HFF-Myc (cell line): ENCODE measurements around the gene CDK19.

ENCODE experiments used
- DNase-seq: peaks from one replicate; pipeline ENCODE4 v3.0.0-alpha.2; 2011; ENCODE audit warnings: low read depth; ENCODE audit errors: extremely low read depth
- H3K4me3 ChIP-seq: replicated peaks from 2 replicates; pipeline ENCODE4 v1.5.1; 2011; ENCODE audit warnings: low read depth, mild to moderate bottlenecking, control low read depth, low read length
- TF ChIP-seq, protein P1 (sequence below): IDR thresholded peaks from 2 replicates; pipeline ENCODE4 v1.5.1; 2012; ENCODE audit warnings: mild to moderate bottlenecking, low read depth, low read length, control low read depth; ENCODE audit errors: missing control alignments

The CDK19 gene

DNA sequence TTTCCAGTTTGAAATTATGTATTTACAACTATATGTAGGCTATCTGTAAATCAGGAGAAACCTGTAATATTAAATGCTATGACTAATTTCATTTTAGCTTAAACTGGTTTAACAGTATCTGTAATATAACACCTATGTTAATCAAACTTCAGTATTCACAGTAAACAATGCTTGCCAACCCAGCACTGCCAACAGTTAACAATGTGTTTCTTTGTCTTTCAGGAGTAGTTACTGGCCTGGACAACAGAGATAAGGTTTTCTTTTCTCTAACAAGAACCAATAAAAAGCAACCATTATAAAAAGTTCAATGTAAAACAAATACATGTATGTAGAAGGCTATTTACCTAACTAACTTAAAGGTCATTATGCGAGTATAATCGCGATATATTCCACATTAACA, 158.8 kb downstream of the CDK19 start:
- no peak overlapping the region for H3K4me3 ChIP-seq
- no peak for DNase-seq
- TF ChIP-seq, protein P1, sequence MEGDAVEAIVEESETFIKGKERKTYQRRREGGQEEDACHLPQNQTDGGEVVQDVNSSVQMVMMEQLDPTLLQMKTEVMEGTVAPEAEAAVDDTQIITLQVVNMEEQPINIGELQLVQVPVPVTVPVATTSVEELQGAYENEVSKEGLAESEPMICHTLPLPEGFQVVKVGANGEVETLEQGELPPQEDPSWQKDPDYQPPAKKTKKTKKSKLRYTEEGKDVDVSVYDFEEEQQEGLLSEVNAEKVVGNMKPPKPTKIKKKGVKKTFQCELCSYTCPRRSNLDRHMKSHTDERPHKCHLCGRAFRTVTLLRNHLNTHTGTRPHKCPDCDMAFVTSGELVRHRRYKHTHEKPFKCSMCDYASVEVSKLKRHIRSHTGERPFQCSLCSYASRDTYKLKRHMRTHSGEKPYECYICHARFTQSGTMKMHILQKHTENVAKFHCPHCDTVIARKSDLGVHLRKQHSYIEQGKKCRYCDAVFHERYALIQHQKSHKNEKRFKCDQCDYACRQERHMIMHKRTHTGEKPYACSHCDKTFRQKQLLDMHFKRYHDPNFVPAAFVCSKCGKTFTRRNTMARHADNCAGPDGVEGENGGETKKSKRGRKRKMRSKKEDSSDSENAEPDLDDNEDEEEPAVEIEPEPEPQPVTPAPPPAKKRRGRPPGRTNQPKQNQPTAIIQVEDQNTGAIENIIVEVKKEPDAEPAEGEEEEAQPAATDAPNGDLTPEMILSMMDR, result no peak

DNA sequence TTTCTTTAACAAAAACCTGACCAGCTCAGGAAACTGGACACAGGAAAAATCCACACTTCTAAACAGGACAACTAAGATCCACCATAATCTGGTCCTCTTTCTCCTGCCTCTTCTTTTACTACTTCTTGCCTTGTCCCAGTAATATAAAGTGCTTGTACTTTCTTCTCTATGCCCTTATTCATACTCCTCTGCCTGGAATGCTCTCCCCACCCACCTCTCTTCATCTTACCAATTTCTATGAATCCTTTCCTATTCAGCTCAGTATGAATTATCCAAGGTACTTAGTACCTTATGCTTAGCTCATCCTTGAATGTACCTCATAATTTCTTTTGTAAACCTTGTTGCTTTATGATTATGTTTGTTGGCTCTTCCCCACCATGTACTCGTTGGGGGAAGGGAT, 159.4 kb downstream of the CDK19 start:
- no peak for DNase-seq
- TF ChIP-seq, protein P1, result no peak
- H3K4me3 ChIP-seq, result no peak overlapping the region

DNA sequence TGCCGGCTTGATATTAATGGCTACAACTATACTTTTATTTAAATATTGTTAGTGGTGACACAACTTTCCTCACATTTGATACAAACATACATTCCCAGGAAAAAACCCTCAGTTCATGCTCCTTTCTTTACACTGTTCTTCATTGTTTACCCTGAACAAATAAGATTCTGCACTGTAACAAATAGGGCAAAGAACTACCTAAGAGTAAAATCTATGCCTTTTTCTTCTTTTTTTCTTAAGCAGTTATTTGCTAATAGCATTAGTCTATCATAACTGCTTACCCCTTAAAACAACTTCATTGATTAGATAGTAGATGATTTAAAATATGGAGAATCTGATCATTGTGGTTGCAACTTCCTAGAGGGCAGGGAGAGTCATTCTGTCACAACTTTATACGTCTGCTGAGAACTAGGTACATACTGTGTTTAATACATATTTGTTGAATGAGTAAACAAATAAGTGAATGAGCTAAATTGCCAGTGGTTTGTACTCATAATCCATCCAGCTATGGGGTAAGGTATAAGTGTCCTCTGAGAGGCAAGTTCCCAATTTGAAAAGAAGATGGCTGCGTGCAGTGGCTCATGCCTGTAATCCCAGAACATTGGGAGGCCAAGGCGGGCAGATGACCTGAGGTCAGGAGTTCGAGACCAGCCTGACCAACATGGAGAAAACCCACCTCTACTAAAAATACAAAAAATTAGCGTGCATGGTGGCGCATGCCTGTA, 161.0 kb downstream of the CDK19 start:
- TF ChIP-seq, protein P1, result no peak
- DNase-seq, result no peak
- no peak overlapping the region for H3K4me3 ChIP-seq

DNA sequence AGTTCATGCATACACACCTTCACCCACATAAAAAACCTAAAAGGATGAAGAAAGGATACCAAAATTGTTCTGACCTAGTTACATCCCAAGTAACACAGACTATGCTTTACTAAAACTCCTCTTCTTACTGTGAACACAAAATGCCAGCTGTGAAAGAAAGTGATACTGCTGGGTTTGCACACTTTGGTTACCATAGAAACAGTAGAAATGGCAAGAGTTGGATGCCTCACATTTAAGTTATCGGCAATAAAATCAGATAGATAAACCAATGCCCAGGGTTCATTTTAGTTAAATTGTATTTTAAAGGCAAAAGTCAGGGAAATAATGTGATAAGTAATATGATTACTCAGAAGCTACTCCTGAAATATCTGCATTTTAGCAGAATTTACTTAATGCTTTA, 161.9 kb downstream of the CDK19 start:
- TF ChIP-seq, protein P1, result no peak
- H3K4me3 ChIP-seq, result no peak overlapping the region
- DNase-seq, result no peak

DNA sequence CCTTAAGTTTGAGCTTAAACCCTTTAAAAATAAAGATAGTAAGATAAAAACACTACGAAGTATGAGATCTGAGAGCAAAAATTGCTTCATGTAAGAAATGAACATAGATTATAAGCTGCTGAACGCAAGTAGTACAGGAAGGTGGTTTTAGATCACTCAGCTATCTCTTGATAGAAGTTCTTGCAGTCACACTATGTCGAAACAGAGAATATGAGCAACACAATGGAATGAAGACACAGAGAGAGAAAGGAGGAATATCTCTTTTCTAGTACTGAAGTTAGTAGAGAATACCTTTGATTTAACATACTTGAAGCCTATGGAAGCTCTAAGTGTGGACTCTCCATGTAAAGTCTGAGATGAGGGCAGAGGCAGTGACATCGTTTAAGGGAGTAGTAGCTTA, 162.7 kb downstream of the CDK19 start:
- no peak for DNase-seq
- no peak overlapping the region for H3K4me3 ChIP-seq
- TF ChIP-seq, protein P1, result no peak

DNA sequence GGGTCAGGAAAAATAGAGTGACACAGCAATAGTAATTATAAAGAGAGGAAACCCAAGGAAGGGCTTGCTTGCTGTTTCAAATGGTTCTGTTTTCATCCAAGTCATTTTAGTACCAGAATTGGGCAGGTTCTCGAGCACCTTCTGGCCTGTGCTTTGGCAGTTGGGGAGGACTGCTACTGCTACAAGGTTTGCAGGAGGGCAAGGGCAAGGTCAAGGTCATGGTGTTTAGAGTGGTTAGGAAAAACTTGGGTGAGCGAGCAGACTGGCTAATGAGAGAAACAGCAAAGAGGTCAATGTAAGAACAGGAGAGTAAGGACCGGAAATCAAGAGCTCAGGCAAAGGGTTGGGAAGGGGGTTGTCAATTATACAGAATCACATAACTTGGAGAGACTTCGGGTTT, 164.5 kb downstream of the CDK19 start:
- no peak overlapping the region for H3K4me3 ChIP-seq
- no peak for DNase-seq
- TF ChIP-seq, protein P1, result no peak

DNA sequence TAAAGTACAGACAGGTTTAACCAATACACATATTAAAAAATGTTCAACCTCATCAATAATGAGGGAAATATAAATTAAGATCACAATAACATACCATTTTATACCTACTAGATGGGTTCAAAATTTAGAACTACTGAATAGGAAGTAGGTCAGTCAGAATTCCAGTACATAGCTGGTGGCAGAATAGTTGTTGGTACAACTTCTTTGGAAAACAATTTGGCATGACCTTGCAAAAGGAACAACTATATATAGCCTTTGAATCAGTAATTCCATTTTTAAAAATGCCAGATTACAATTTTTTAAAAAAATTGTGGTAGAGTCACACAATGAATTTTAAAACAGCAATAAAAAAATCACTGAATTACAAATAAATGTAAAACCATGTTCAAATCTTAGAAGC, 165.6 kb downstream of the CDK19 start:
- no peak overlapping the region for H3K4me3 ChIP-seq
- TF ChIP-seq, protein P1, result no peak
- no peak for DNase-seq
